ENCODE data around the gene SPAG4.

SPAG4 gene

DNA sequence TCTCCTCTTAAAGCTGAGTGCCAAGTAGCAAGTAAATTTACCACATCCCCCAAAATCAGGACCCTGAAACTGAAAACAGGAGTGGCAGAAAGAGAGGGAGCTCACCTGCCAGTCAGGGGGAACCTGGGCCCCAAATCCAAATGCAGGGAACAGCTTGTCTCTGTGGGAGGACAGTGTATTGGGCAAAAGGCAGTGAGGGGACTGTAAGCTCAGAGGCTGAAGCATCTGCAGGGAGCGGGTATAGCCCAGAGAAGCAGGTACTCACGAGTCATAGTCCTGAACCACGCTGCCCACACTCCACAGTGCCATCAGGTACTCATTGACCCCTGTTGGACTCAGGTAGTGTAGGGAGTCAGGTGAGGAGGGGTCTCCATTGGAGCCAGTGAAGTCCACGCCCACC, 15.0 kb downstream of the SPAG4 start:
- Histone ChIP-seq H3K27me3 (ENCODE audit: insufficient read depth, low read length) (no peaks in the 10 kb centered on the region), H3K36me3 (ENCODE audit: insufficient read depth, low read depth, low read length) (peaks cover 66% of the 10 kb centered on the region), H3K4me3 (ENCODE audit: low read length) (no peak overlapping the region), H3K4me1 (ENCODE audit: insufficient read depth, low read length) (no peaks in the 10 kb centered on the region), H3K27ac (ENCODE audit: low read length) (no peak overlapping the region), H3K9ac (ENCODE audit: low read depth, low read length) (no peak overlapping the region), H3K9me3 (ENCODE audit: insufficient read depth, low read depth, low read length) (no peaks in the 10 kb centered on the region)

DNA sequence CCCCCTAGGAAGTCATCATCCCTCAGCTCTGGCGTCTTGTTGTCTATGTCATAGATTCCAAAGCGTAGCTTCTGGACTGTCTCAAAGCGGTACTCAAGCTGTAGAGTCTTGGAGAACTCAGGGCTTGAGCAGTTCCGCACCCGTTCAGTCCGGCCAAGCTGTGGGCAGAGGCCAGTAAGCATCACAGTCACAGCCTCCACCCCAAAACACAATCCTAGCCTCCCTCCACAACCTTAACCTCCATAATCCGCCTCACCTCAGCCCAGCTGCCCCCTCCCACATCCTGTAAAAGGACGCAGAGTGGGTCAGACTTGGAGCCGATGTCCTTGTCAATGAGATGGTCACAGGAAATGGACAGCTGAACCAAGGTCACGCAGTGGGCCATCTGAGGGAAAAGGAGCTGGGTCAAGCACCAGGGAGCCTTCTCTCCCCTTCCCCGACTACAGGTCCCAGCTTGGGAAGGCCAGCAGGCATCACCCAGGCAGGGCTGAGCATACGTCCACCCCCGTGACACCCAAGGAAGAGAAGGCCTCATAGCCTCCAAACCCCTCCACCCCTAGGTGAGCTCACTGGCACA, 17.0 kb downstream of the SPAG4 start:
- Histone ChIP-seq H3K27ac (ENCODE audit: low read length) (no peak overlapping the region), H3K36me3 (ENCODE audit: insufficient read depth, low read depth, low read length) (peaks cover 47% of the 10 kb centered on the region), H3K4me1 (ENCODE audit: insufficient read depth, low read length) (no peaks in the 10 kb centered on the region), H3K9ac (ENCODE audit: low read depth, low read length) (no peak overlapping the region), H3K4me3 (ENCODE audit: low read length) (no peak overlapping the region), H3K9me3 (ENCODE audit: insufficient read depth, low read depth, low read length) (no peaks in the 10 kb centered on the region), H3K27me3 (ENCODE audit: insufficient read depth, low read length) (no peaks in the 10 kb centered on the region)

DNA sequence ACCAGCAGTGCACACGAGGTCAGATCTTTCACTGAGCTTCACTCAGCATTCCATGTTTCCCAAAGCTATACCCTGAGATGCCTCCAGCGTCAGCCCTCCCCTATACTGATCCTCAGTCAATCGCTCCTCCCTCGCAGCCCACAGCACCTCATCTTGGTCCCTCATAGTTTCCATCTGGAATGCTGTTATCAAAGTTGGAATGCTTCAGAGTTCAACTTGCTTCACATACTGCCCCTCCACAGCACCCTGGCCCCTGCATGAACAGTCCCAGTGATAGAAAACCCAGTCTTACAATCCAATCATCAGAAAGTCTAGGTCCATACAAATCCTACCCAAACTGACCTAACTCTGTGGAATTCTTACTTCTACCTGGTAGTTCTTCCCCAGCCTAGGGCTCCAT, 20.0 kb downstream of the SPAG4 start:
- H3K36me3 ChIP-seq (ENCODE audit: insufficient read depth, low read depth, low read length): peaks cover 20% of the 10 kb centered on the region
- H3K9me3 ChIP-seq (ENCODE audit: insufficient read depth, low read depth, low read length): no peaks in the 10 kb centered on the region
- no peak overlapping the region for H3K27ac ChIP-seq (ENCODE audit: low read length)
- H3K27me3 ChIP-seq (ENCODE audit: insufficient read depth, low read length): no peaks in the 10 kb centered on the region
- H3K4me1 ChIP-seq (ENCODE audit: insufficient read depth, low read length): peaks cover 4% of the 10 kb centered on the region
- no peak overlapping the region for H3K9ac ChIP-seq (ENCODE audit: low read depth, low read length)
- no peak overlapping the region for H3K4me3 ChIP-seq (ENCODE audit: low read length)

DNA sequence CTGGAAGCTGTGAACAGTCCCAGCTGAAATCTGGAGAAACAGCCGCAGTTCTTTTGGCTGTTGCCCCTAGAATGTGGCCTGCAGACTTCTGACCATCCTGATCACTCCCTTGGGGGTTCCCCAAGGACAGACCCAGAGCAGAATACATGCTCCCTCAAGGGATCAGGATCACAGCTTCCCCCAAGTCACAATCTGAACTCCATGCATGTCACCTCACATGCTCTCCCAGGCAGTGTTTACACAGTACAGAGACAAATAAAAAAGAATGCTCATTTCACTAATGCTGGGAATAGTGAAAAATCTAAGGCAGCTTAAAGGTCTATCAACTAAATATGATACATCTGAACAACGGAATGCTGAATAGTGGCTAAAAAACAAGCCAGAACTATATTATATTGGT, 20.5 kb downstream of the SPAG4 start:
- H3K4me3 ChIP-seq (ENCODE audit: low read length): no peak overlapping the region
- H3K9me3 ChIP-seq (ENCODE audit: insufficient read depth, low read depth, low read length): no peaks in the 10 kb centered on the region
- peaks cover 4% of the 10 kb centered on the region for H3K4me1 ChIP-seq (ENCODE audit: insufficient read depth, low read length)
- H3K9ac ChIP-seq (ENCODE audit: low read depth, low read length): no peak overlapping the region
- no peak overlapping the region for H3K27ac ChIP-seq (ENCODE audit: low read length)
- no peaks in the 10 kb centered on the region for H3K27me3 ChIP-seq (ENCODE audit: insufficient read depth, low read length)
- peaks cover 16% of the 10 kb centered on the region for H3K36me3 ChIP-seq (ENCODE audit: insufficient read depth, low read depth, low read length)

DNA sequence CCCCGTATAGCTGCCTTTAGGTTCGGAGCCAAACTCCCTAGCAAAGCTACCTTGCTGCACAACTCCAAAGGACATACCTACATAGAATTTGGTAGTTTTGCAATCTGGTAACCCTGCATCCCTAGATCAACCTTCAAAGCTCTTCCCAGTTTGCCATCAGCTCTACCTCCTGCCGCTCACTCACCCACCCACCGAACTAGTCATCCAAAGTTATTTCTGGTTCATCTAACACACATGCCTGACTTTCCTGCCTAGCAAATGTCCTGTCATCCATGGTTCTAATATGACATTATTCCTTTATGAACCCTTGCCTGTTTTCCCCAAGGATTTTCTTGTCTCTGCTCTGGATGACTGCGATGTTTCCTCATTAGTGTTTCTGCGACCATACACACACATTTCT, 21.6 kb downstream of the SPAG4 start:
- Histone ChIP-seq H3K4me1 (ENCODE audit: insufficient read depth, low read length) (peaks cover 4% of the 10 kb centered on the region), H3K4me3 (ENCODE audit: low read length) (no peak overlapping the region), H3K27me3 (ENCODE audit: insufficient read depth, low read length) (no peaks in the 10 kb centered on the region), H3K36me3 (ENCODE audit: insufficient read depth, low read depth, low read length) (peaks cover 6% of the 10 kb centered on the region), H3K9me3 (ENCODE audit: insufficient read depth, low read depth, low read length) (no peaks in the 10 kb centered on the region), H3K9ac (ENCODE audit: low read depth, low read length) (no peak overlapping the region), H3K27ac (ENCODE audit: low read length) (no peak overlapping the region)

DNA sequence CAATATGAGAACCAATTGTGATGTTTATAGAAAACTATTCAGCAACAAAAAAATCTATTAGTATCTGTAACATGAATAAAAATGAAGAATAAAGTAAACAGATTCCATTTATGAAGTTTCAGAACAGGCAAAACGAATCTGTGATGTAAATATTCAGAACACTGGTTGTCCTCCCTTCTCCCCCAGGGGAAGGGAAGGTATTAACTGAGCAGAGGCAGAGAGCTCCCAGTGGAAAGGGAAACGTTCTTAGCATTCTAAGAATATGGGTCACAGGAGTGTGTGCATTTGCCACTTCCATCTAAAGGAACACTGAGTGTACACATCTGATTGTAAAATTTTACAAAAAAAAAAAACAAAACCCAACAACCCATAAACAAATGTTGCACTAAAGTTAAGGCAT, 23.1 kb downstream of the SPAG4 start:
- no peak overlapping the region for H3K9ac ChIP-seq (ENCODE audit: low read depth, low read length)
- H3K27ac ChIP-seq (ENCODE audit: low read length): no peak overlapping the region
- no peaks in the 10 kb centered on the region for H3K9me3 ChIP-seq (ENCODE audit: insufficient read depth, low read depth, low read length)
- no peaks in the 10 kb centered on the region for H3K36me3 ChIP-seq (ENCODE audit: insufficient read depth, low read depth, low read length)
- H3K27me3 ChIP-seq (ENCODE audit: insufficient read depth, low read length): no peaks in the 10 kb centered on the region
- no peak overlapping the region for H3K4me3 ChIP-seq (ENCODE audit: low read length)
- peaks cover 4% of the 10 kb centered on the region for H3K4me1 ChIP-seq (ENCODE audit: insufficient read depth, low read length)

DNA sequence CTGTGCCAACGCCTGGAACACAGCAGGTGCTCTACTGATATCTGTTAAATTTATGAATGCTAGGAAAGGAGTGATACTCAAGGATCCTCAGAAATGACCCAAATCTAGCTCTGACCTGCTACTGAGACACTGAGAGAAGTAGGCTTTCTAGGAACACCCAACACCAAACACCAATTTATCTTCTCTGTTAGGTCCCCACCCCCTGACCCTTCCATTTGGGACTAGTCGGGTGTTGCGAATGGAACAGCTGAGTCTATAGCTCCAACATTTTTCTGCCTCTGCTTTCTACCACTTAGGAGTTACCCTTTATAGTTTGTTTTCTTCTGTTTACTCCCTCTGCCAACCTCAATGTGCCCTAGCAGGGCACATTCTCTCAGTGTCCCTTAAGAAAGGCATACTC, 25.1 kb downstream of the SPAG4 start:
- peaks cover 4% of the 10 kb centered on the region for H3K4me1 ChIP-seq (ENCODE audit: insufficient read depth, low read length)
- no peaks in the 10 kb centered on the region for H3K36me3 ChIP-seq (ENCODE audit: insufficient read depth, low read depth, low read length)
- no peaks in the 10 kb centered on the region for H3K9me3 ChIP-seq (ENCODE audit: insufficient read depth, low read depth, low read length)
- no peak overlapping the region for H3K27ac ChIP-seq (ENCODE audit: low read length)
- no peak overlapping the region for H3K9ac ChIP-seq (ENCODE audit: low read depth, low read length)
- H3K4me3 ChIP-seq (ENCODE audit: low read length): no peak overlapping the region
- H3K27me3 ChIP-seq (ENCODE audit: insufficient read depth, low read length): no peaks in the 10 kb centered on the region

DNA sequence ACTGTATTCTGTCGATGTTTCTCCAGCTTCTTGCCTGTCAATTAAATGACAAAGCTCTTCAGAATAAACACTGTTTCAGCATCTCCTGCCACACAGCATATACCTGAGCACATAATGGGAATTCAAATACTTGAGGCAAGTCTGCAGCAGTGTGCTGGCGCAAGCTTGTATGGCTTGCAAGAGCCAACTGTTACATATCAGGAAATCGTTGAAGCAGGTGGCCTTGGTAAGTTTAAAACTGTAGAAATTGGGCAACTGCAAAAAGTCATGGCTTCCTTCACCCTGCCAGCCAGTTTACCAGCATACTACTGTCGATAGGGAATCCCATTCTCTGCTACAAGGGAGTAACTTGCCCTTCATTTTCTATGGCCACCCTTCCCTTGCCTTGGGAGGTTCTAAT, 26.1 kb downstream of the SPAG4 start:
- Histone ChIP-seq H3K9ac (ENCODE audit: low read depth, low read length) (no peak overlapping the region), H3K36me3 (ENCODE audit: insufficient read depth, low read depth, low read length) (no peaks in the 10 kb centered on the region)

DNA sequence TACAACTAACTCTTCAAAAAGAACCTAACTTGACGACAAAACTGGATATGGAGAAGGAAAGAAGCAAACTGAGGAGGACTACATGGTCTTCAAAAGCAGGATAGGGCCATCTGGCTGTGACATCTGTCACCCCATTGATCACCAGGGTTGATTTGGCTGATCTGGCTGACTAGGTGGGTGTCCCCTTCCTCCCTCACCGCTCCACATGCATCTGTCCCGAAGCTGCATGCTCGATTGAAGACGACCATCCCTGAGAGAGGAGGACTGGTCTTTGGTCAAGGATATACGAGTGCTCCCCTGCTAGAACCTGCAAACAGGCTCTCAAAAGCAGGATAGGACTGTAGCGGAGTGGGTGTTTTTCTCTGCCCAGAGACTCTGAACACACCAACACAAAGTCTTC, 27.4 kb downstream of the SPAG4 start:
- peaks cover 4% of the 10 kb centered on the region for H3K4me1 ChIP-seq (ENCODE audit: insufficient read depth, low read length)
- no peaks in the 10 kb centered on the region for H3K9me3 ChIP-seq (ENCODE audit: insufficient read depth, low read depth, low read length)
- H3K36me3 ChIP-seq (ENCODE audit: insufficient read depth, low read depth, low read length): no peaks in the 10 kb centered on the region
- H3K4me3 ChIP-seq (ENCODE audit: low read length): no peak overlapping the region
- no peak overlapping the region for H3K27ac ChIP-seq (ENCODE audit: low read length)
- no peak overlapping the region for H3K9ac ChIP-seq (ENCODE audit: low read depth, low read length)
- H3K27me3 ChIP-seq (ENCODE audit: insufficient read depth, low read length): no peaks in the 10 kb centered on the region

More for the DNA sequence above, 26.1 kb downstream of the SPAG4 start:
- no peaks in the 10 kb centered on the region for H3K9me3 ChIP-seq (ENCODE audit: insufficient read depth, low read depth, low read length)
- peaks cover 4% of the 10 kb centered on the region for H3K4me1 ChIP-seq (ENCODE audit: insufficient read depth, low read length)
- no peaks in the 10 kb centered on the region for H3K27me3 ChIP-seq (ENCODE audit: insufficient read depth, low read length)
- no peak overlapping the region for H3K4me3 ChIP-seq (ENCODE audit: low read length)
- no peak overlapping the region for H3K27ac ChIP-seq (ENCODE audit: low read length)

DNA sequence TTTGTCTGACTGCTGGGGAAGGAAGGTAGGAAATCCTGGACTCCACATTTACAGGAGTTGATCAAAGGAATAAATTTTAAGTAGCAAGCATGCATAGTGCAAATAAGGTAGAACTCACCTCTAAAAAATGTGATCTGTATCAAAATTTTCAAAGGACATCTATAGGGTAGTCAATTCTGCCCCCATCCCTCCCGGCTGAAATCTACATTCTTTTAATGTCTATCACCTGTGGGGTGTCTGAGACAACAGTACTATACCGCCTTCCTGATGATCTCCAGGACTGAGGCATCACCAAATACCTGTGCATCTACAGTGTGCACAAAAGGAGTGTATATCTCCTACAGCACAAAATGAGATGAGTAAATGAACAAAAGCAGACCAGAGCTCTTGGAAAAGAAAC, 29.2 kb downstream of the SPAG4 start:
- Histone ChIP-seq H3K27ac (ENCODE audit: low read length) (no peak overlapping the region), H3K9me3 (ENCODE audit: insufficient read depth, low read depth, low read length) (no peaks in the 10 kb centered on the region), H3K9ac (ENCODE audit: low read depth, low read length) (no peak overlapping the region), H3K4me1 (ENCODE audit: insufficient read depth, low read length) (peaks cover 2% of the 10 kb centered on the region), H3K4me3 (ENCODE audit: low read length) (no peak overlapping the region), H3K36me3 (ENCODE audit: insufficient read depth, low read depth, low read length) (peaks cover 1% of the 10 kb centered on the region; the same call in 1 of the 2 replicates), H3K27me3 (ENCODE audit: insufficient read depth, low read length) (no peaks in the 10 kb centered on the region)

DNA sequence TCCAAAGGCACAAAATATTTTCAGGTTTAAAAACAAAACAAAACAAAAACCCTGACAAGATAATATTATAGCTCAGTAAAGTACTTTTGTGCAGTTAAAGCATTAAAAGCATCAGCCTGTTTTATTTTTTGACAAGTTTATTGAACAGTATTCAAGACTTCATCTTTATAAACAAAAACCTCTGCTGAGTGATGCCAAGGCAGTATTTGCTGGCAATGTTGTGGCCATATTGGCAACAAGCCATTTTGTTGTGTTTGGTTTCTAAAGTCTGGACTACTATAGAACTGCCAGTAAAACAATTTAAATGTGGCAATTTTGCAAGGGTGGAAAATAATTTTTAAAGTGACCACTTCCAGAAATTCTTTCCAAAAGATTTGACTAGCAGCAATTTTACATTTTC, 33.2 kb downstream of the SPAG4 start:
- no peaks in the 10 kb centered on the region for H3K9me3 ChIP-seq (ENCODE audit: insufficient read depth, low read depth, low read length)
- no peak overlapping the region for H3K27ac ChIP-seq (ENCODE audit: low read length)
- H3K36me3 ChIP-seq (ENCODE audit: insufficient read depth, low read depth, low read length): peaks cover 40% of the 10 kb centered on the region
- H3K27me3 ChIP-seq (ENCODE audit: insufficient read depth, low read length): no peaks in the 10 kb centered on the region
- no peak overlapping the region for H3K4me3 ChIP-seq (ENCODE audit: low read length)
- H3K4me1 ChIP-seq (ENCODE audit: insufficient read depth, low read length): no peaks in the 10 kb centered on the region; the same call in 1 of the 2 replicates
- H3K9ac ChIP-seq (ENCODE audit: low read depth, low read length): no peak overlapping the region

DNA sequence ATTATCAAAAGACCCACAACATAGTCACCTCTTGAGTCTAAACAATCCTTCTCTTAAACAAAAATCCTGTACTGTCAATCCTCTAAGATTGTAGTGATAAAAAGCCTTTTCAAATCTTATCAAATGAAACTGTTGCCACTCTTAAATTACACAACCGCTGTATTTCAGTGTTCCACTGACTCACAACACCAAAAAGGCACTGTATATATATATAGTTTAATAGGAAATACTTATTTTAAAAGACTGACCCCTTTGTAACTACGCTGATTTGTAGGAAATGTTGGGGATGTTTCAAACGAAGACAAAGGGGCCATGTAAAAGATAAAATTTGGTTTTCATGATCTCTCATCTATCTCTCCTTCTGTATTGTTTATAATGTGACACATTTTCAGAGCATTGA, 35.0 kb downstream of the SPAG4 start:
- H3K36me3 ChIP-seq (ENCODE audit: insufficient read depth, low read depth, low read length): peaks cover 58% of the 10 kb centered on the region
- no peaks in the 10 kb centered on the region for H3K27me3 ChIP-seq (ENCODE audit: insufficient read depth, low read length)
- H3K4me3 ChIP-seq (ENCODE audit: low read length): no peak overlapping the region
- H3K4me1 ChIP-seq (ENCODE audit: insufficient read depth, low read length): no peaks in the 10 kb centered on the region
- H3K9me3 ChIP-seq (ENCODE audit: insufficient read depth, low read depth, low read length): no peaks in the 10 kb centered on the region
- no peak overlapping the region for H3K9ac ChIP-seq (ENCODE audit: low read depth, low read length)
- no peak overlapping the region for H3K27ac ChIP-seq (ENCODE audit: low read length)
